Muscle of leg (tissue), 11 donors: ENCODE measurements around the gene SAA4. TPM values are rescaled to one million over a fixed set of nuclear protein-coding genes. Genes with fewer than 3 reads are reported as not detected.
"Not testable (repeated sequence)": the region's sequence is repeated elsewhere in the genome, so short reads cannot be mapped to it uniquely, and the experiment has no call there.

ENCODE experiments used
- DNase-seq: peaks from one replicate; pipeline ENCODE4 v3.0.0; 2013
- H3K27ac ChIP-seq: one replicate; pipeline ENCODE4 v1.5.1; 2013; ENCODE audit warnings: mild to moderate bottlenecking, low read length, control low read depth
- H3K27me3 ChIP-seq: one replicate; pipeline ENCODE4 v1.6.1; 2013; ENCODE audit warnings: low read length; ENCODE audit not compliant: control insufficient read depth, insufficient read depth
- H3K36me3 ChIP-seq: one replicate; pipeline ENCODE4 v1.6.1; 2013; ENCODE audit warnings: low read length; ENCODE audit not compliant: control insufficient read depth, insufficient read depth
- H3K4me1 ChIP-seq: one replicate; pipeline ENCODE4 v1.6.1; 2013; ENCODE audit warnings: low read length; ENCODE audit not compliant: control insufficient read depth, insufficient read depth
- H3K4me3 ChIP-seq: one replicate; pipeline ENCODE4 v1.5.1; 2013; ENCODE audit warnings: low read length, control low read depth
- H3K9me3 ChIP-seq: replicated peaks from 2 replicates; pipeline ENCODE4 v1.6.1; 2013; ENCODE audit warnings: low read depth, low read length; ENCODE audit not compliant: control insufficient read depth
- WGBS: methylation state at CpG from one replicate; pipeline ENCODE4 v1.1.5; 2013; ENCODE audit warnings: missing lambda C conversion rate; ENCODE audit not compliant: insufficient coverage; 5-methylcytosine and 5-hydroxymethylcytosine counted together
- polyA plus RNA-seq, 8 donors: library from polyadenylated mRNA; unstranded; fragments of 120-200 nt; gene quantifications; one replicate each; pipeline versions ENCODE4 v1.2.1 to v1.2.3, GENCODE V29; 2013; ENCODE audit warnings: inconsistent platforms in 1 of 8, low replicate concordance in 1 of 8; ENCODE audit not compliant: insufficient read length in 8 of 8, insufficient read depth in 1 of 8
- total RNA-seq: library from RNA; stranded (reverse); fragments of 120-200 nt; gene quantifications from one replicate; pipeline ENCODE4 v1.2.4, GENCODE V29; 2013

The SAA4 gene
- total and polyA plus RNA-seq, 9 donors, result 0.25 TPM; not detected in 8

GRCh38 chr11:18247191-18247581, 10.6 kb upstream of the SAA4 start:
- H3K4me3 ChIP-seq, H3K27me3 ChIP-seq: not testable (repeated sequence)
- WGBS, result no CpG with 5 or more reads among the region's 6 CpGs

GRCh38 chr11:18246379-18247190, 10.0 kb upstream of the SAA4 start:
- not testable (repeated sequence) for H3K9me3 ChIP-seq, H3K27me3 ChIP-seq, DNase-seq, H3K36me3 ChIP-seq, H3K27ac ChIP-seq, H3K4me1 ChIP-seq, H3K4me3 ChIP-seq
- 81% methylated on average over 6 of the region's 11 CpGs for WGBS

More at GRCh38 chr11:18247191-18247581, 10.6 kb upstream of the SAA4 start:
- not testable (repeated sequence) for H3K27ac ChIP-seq, H3K9me3 ChIP-seq, H3K36me3 ChIP-seq, H3K4me1 ChIP-seq, DNase-seq

GRCh38 chr11:18245396-18245795, 8.8 kb upstream of the SAA4 start:
- peaks cover 3% of the 10 kb centered on the region for H3K27me3 ChIP-seq
- no peak for DNase-seq
- H3K9me3 ChIP-seq, result no peaks in the 10 kb centered on the region
- no peaks in the 10 kb centered on the region for H3K4me1 ChIP-seq
- 83% methylated on average over 5 of the region's 6 CpGs for WGBS
- H3K36me3 ChIP-seq, result no peaks in the 10 kb centered on the region
- no peak overlapping the region for H3K4me3 ChIP-seq
- no peak overlapping the region for H3K27ac ChIP-seq

GRCh38 chr11:18243783-18244362, 7.3 kb upstream of the SAA4 start:
- no peaks in the 10 kb centered on the region for H3K9me3 ChIP-seq
- WGBS, result 0% methylated on average over 1 of the region's 1 CpG
- no peak overlapping the region for H3K4me3 ChIP-seq
- peaks cover 3% of the 10 kb centered on the region for H3K27me3 ChIP-seq
- DNase-seq, result peak; percentile 38
- no peak overlapping the region for H3K27ac ChIP-seq
- no peaks in the 10 kb centered on the region for H3K4me1 ChIP-seq
- H3K36me3 ChIP-seq, result no peaks in the 10 kb centered on the region

- Histone ChIP-seq H3K9me3 (no peaks in the 10 kb centered on the region), H3K4me1 (no peaks in the 10 kb centered on the region), H3K27me3 (no peaks in the 10 kb centered on the region), H3K36me3 (no peaks in the 10 kb centered on the region), H3K27ac (no peak overlapping the region), H3K4me3 (no peak overlapping the region)
- WGBS, result no CpG with 5 or more reads among the region's 1 CpG
- no peak for DNase-seq
Observed at GRCh38 chr11:18239655-18240054, 3.1 kb upstream of the SAA4 start.

- no peak for DNase-seq
- WGBS, result no CpG with 5 or more reads among the region's 8 CpGs
Observed at GRCh38 chr11:18235394-18236334, 938 bp downstream of the SAA4 start.

GRCh38 chr11:18233912-18234311, 2.7 kb downstream of the SAA4 start:
- Histone ChIP-seq H3K36me3 (no peaks in the 10 kb centered on the region), H3K4me3 (no peak overlapping the region), H3K27me3 (no peaks in the 10 kb centered on the region), H3K9me3 (no peaks in the 10 kb centered on the region), H3K27ac (no peak overlapping the region), H3K4me1 (no peaks in the 10 kb centered on the region)
- WGBS, result no CpG with 5 or more reads among the region's 4 CpGs
- no peak for DNase-seq

More at GRCh38 chr11:18235394-18236334, 938 bp downstream of the SAA4 start:
- Histone ChIP-seq H3K36me3 (no peaks in the 10 kb centered on the region), H3K4me3 (no peak overlapping the region), H3K4me1 (no peaks in the 10 kb centered on the region), H3K27ac (no peak overlapping the region), H3K27me3 (no peaks in the 10 kb centered on the region), H3K9me3 (no peaks in the 10 kb centered on the region)

- 74% methylated on average over 2 of the region's 2 CpGs for WGBS
- H3K9me3 ChIP-seq, result no peaks in the 10 kb centered on the region
- no peaks in the 10 kb centered on the region for H3K27me3 ChIP-seq
- H3K27ac ChIP-seq, result no peak overlapping the region
- H3K4me3 ChIP-seq, result no peak overlapping the region
- no peaks in the 10 kb centered on the region for H3K4me1 ChIP-seq
- H3K36me3 ChIP-seq, result no peaks in the 10 kb centered on the region
- no peak for DNase-seq
Observed at GRCh38 chr11:18230859-18231258, 5.7 kb downstream of the SAA4 start.

GRCh38 chr11:18229501-18229900, 7.1 kb downstream of the SAA4 start:
- H3K27me3 ChIP-seq, result no peaks in the 10 kb centered on the region
- WGBS, result no CpG with 5 or more reads among the region's 3 CpGs
- H3K4me1 ChIP-seq, result no peaks in the 10 kb centered on the region
- H3K9me3 ChIP-seq, result no peaks in the 10 kb centered on the region
- H3K4me3 ChIP-seq, result no peak overlapping the region
- H3K27ac ChIP-seq, result no peak overlapping the region
- DNase-seq, result no peak
- no peaks in the 10 kb centered on the region for H3K36me3 ChIP-seq

GRCh38 chr11:18225913-18226312, 10.7 kb downstream of the SAA4 start:
- DNase-seq, result no peak
- no peaks in the 10 kb centered on the region for H3K27me3 ChIP-seq
- H3K36me3 ChIP-seq, result no peaks in the 10 kb centered on the region
- H3K27ac ChIP-seq, result no peak overlapping the region
- no peaks in the 10 kb centered on the region for H3K4me1 ChIP-seq
- H3K4me3 ChIP-seq, result no peak overlapping the region
- 70% methylated on average over 2 of the region's 2 CpGs for WGBS
- H3K9me3 ChIP-seq, result no peaks in the 10 kb centered on the region
